H9 (cell line): ENCODE data around the gene CRABP1. TPM values are rescaled to one million over a fixed set of nuclear protein-coding genes. Genes with fewer than 3 reads are reported as not detected.

Experiments
- DNase-seq: peaks from one replicate; pipeline ENCODE4 v3.0.0-alpha.2; 2017
- H2AFZ ChIP-seq: one replicate; pipeline ENCODE4 v1.6.1; 2013; ENCODE audit warnings: mild to moderate bottlenecking, low read length, control low read depth, moderate library complexity
- H2AK5ac ChIP-seq: 2 replicates; pipeline ENCODE4 v1.6.1; 2013; ENCODE audit warnings: low read length, control low read depth, mixed read lengths; ENCODE audit not compliant: insufficient read length
- H2BK120ac ChIP-seq: one replicate; pipeline ENCODE4 v1.6.1; 2013; ENCODE audit warnings: low read depth, mild to moderate bottlenecking, low read length, control low read depth, inconsistent platforms; ENCODE audit not compliant: poor library complexity, severe bottlenecking
- H2BK12ac ChIP-seq: 2 replicates; pipeline ENCODE4 v1.6.1; 2013; ENCODE audit warnings: low read length, control low read depth, mixed read lengths, low read depth; ENCODE audit not compliant: insufficient read length
- H2BK15ac ChIP-seq: 2 replicates; pipeline ENCODE4 v1.6.1; 2013; ENCODE audit warnings: low read depth, low read length, control low read depth
- H2BK20ac ChIP-seq: one replicate; pipeline ENCODE4 v1.6.1; 2013; ENCODE audit warnings: low read depth, mild to moderate bottlenecking, low read length, control low read depth, inconsistent platforms; ENCODE audit not compliant: poor library complexity, severe bottlenecking
- H2BK5ac ChIP-seq: 2 replicates; pipeline ENCODE4 v1.6.1; 2013; ENCODE audit warnings: low read length, control low read depth, mixed read lengths; ENCODE audit not compliant: insufficient read length
- H3K14ac ChIP-seq: 2 replicates; pipeline ENCODE4 v1.6.1; 2013; ENCODE audit warnings: low read length, control low read depth; ENCODE audit not compliant: insufficient read depth
- H3K18ac ChIP-seq: 2 replicates; pipeline ENCODE4 v1.6.1; 2013; ENCODE audit warnings: low read depth, mild to moderate bottlenecking, mixed read lengths, low read length, control low read depth; ENCODE audit not compliant: insufficient read length
- H3K23ac ChIP-seq: 2 replicates; pipeline ENCODE4 v1.6.1; 2013; ENCODE audit warnings: low read length, control low read depth, mixed read lengths, low read depth; ENCODE audit not compliant: insufficient read length
- H3K23me2 ChIP-seq: 2 replicates; pipeline ENCODE4 v1.6.1; 2013; ENCODE audit warnings: low read depth, mild to moderate bottlenecking, mixed read lengths, low read length, control low read depth; ENCODE audit not compliant: insufficient read length, poor library complexity, severe bottlenecking
- H3K27ac ChIP-seq: 2 replicates; pipeline ENCODE4 v1.5.1; 2013; ENCODE audit warnings: low read length, control low read depth, mixed read lengths, low read depth; ENCODE audit not compliant: insufficient read length
- H3K27me3 ChIP-seq: 2 replicates; pipeline ENCODE4 v1.6.1; 2013; ENCODE audit warnings: low read length, control low read depth, inconsistent platforms; ENCODE audit not compliant: insufficient read depth
- H3K4ac ChIP-seq: 2 replicates; pipeline ENCODE4 v1.6.1; 2013; ENCODE audit warnings: low read depth, mild to moderate bottlenecking, control low read depth, inconsistent platforms, low read length, moderate library complexity
- H3K4me1 ChIP-seq: 2 replicates; pipeline ENCODE4 v1.6.1; 2013; ENCODE audit warnings: low read length, control low read depth, inconsistent platforms; ENCODE audit not compliant: insufficient read depth
- H3K4me2 ChIP-seq: 2 replicates; pipeline ENCODE4 v1.6.1; 2013; ENCODE audit warnings: low read length, control low read depth, mixed read lengths; ENCODE audit not compliant: insufficient read length, insufficient read depth
- H3K56ac ChIP-seq: 2 replicates; pipeline ENCODE4 v1.6.1; 2013; ENCODE audit warnings: low read depth, mild to moderate bottlenecking, mixed read lengths, low read length, control low read depth; ENCODE audit not compliant: insufficient read length
- H3K79me1 ChIP-seq: 2 replicates; pipeline ENCODE4 v1.6.1; 2013; ENCODE audit warnings: low read depth, mild to moderate bottlenecking, moderate library complexity, low read length, control low read depth, inconsistent platforms; ENCODE audit not compliant: insufficient read depth, poor library complexity, severe bottlenecking
- H3K79me2 ChIP-seq: 2 replicates; pipeline ENCODE4 v1.6.1; 2013; ENCODE audit warnings: low read length, control low read depth, inconsistent platforms; ENCODE audit not compliant: insufficient read depth
- H3K9ac ChIP-seq: 2 replicates; pipeline ENCODE4 v1.6.1; 2013; ENCODE audit warnings: low read length, control low read depth, mixed read lengths; ENCODE audit not compliant: insufficient read length; ENCODE audit errors: extremely low read depth
- H3K9me3 ChIP-seq: one replicate; pipeline ENCODE4 v1.6.1; 2013; ENCODE audit warnings: low read depth, low read length, inconsistent platforms; ENCODE audit not compliant: control insufficient read depth
- H3T11ph ChIP-seq: one replicate; pipeline ENCODE4 v1.6.1; 2013; ENCODE audit warnings: mild to moderate bottlenecking, low read length, control low read depth, inconsistent platforms
- H4K20me1 ChIP-seq: one replicate; pipeline ENCODE4 v1.6.1; 2013; ENCODE audit not compliant: control insufficient read depth, insufficient read length, insufficient read depth
- H4K5ac ChIP-seq: 2 replicates; pipeline ENCODE4 v1.6.1; 2013; ENCODE audit warnings: low read depth, mild to moderate bottlenecking, mixed read lengths, low read length, control low read depth; ENCODE audit not compliant: insufficient read length
- H4K8ac ChIP-seq: replicated peaks from 2 replicates; pipeline ENCODE4 v1.6.1; 2013; ENCODE audit warnings: low read length, control low read depth, mixed read lengths, low read depth; ENCODE audit not compliant: insufficient read length
- H4K91ac ChIP-seq: 2 replicates; pipeline ENCODE4 v1.6.1; 2013; ENCODE audit warnings: low read depth, mild to moderate bottlenecking, moderate library complexity, mixed read lengths, low read length, control low read depth; ENCODE audit not compliant: insufficient read length
- H3K27ac Mint-ChIP-seq, 3 experiments: 2 replicates in 2 of 3; 3 replicates in 1 of 3; pipeline ENCODE4 v1.8.0; 2020 to 2021; ENCODE audit warnings: mixed read lengths in 3 of 3, mild to moderate bottlenecking in 1 of 3, moderate library complexity in 1 of 3
- H3K27me3 Mint-ChIP-seq: 2 replicates; pipeline ENCODE4 v1.8.0; 2021; ENCODE audit warnings: low read depth, mild to moderate bottlenecking, moderate library complexity, mixed read lengths
- H3K36me3 Mint-ChIP-seq, 3 experiments: 2 replicates in 2 of 3; 3 replicates in 1 of 3; pipeline ENCODE4 v1.8.0; 2020 to 2021; ENCODE audit warnings: low read depth in 3 of 3, mixed read lengths in 3 of 3; ENCODE audit not compliant: insufficient read depth in 1 of 3
- H3K4me1 Mint-ChIP-seq, 2 experiments: 2 replicates each; pipeline ENCODE4 v1.8.0; 2020; ENCODE audit warnings: mixed read lengths in 2 of 2
- H3K4me3 Mint-ChIP-seq, 2 experiments: 2 replicates in 1 of 2; 3 replicates in 1 of 2; pipeline ENCODE4 v1.8.0; 2020 to 2021; ENCODE audit warnings: mild to moderate bottlenecking in 2 of 2, mixed read lengths in 2 of 2, moderate library complexity in 1 of 2
- H3K9me3 Mint-ChIP-seq, 2 experiments: 2 replicates in 1 of 2; 3 replicates in 1 of 2; pipeline ENCODE4 v1.8.0; 2020; ENCODE audit warnings: mild to moderate bottlenecking in 2 of 2, mixed read lengths in 2 of 2, moderate library complexity in 1 of 2
- WGBS: extraction: QIAGEN DNeasy Blood & Tissue Kit; methylation state at CpG from one replicate; pipeline ENCODE4 v1.1.7; 2013; ENCODE audit warnings: missing lambda C conversion rate, low lambda C conversion rate, mixed read lengths; ENCODE audit not compliant: insufficient read length; ENCODE audit errors: extremely low coverage; 5-methylcytosine and 5-hydroxymethylcytosine counted together
- total RNA-seq: library from RNA; stranded (reverse); gene quantifications from 2 replicates; pipeline ENCODE4 v1.2.1, GENCODE V29; 2021
- TF ChIP-seq, protein P1 (sequence below): fragments of 200-600 bp; sonication (generic); conservative IDR thresholded peaks from 3 replicates; pipeline ENCODE4 v1.8.0; 2021; ENCODE audit warnings: antibody characterized with exemption, mild to moderate bottlenecking

Gene CRABP1
- total RNA-seq, 1 experiment from 2014 or later: 93.1 TPM

DNA sequence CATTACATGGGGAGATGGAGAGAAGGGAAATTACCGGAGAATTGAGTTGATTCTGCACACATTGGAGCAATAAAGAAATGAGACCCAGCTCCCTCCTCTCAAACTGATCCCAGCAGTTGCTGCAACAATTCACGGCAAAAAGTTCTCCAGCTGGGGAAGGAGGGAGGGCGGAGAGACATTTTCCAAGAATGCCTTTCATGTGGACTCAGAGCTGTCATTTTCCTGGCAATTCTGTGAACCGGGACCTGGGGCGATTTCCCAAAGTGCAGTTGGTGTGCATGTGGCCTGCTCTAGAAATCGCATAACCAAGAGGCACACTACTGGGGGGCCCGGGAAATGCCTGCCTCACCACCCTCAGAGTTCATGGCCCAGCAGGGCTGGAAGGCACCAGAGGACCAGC, 49.2 kb downstream of the CRABP1 start:
- Mint-ChIP-seq H3K36me3 (peaks cover 0 to 5% (median 2%) of the 10 kb centered on the region in 3 experiments; a peak in 2 of 7 replicates), H3K27me3 (peaks cover 13% of the 10 kb centered on the region), H3K4me1 (peaks cover 44 to 69% of the 10 kb centered on the region in 2 experiments), H3K27ac (peak overlapping the region in 1 of 3 experiments; percentile 13; a peak in 1 of 7 replicates), H3K4me3 (peak overlapping the region in 1 of 2 experiments; percentile 21; a peak in 1 of 5 replicates), H3K9me3 (peaks cover 3 to 8% of the 10 kb centered on the region in 2 experiments; a peak in 2 of 5 replicates)
- H2AFZ ChIP-seq: no peak overlapping the region
- no peak overlapping the region for H2AK5ac ChIP-seq
- H2BK15ac ChIP-seq: no peak overlapping the region
- TF ChIP-seq, protein P1, sequence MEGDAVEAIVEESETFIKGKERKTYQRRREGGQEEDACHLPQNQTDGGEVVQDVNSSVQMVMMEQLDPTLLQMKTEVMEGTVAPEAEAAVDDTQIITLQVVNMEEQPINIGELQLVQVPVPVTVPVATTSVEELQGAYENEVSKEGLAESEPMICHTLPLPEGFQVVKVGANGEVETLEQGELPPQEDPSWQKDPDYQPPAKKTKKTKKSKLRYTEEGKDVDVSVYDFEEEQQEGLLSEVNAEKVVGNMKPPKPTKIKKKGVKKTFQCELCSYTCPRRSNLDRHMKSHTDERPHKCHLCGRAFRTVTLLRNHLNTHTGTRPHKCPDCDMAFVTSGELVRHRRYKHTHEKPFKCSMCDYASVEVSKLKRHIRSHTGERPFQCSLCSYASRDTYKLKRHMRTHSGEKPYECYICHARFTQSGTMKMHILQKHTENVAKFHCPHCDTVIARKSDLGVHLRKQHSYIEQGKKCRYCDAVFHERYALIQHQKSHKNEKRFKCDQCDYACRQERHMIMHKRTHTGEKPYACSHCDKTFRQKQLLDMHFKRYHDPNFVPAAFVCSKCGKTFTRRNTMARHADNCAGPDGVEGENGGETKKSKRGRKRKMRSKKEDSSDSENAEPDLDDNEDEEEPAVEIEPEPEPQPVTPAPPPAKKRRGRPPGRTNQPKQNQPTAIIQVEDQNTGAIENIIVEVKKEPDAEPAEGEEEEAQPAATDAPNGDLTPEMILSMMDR: no peak
- no peaks in the 10 kb centered on the region for H3K27me3 ChIP-seq
- H4K8ac ChIP-seq: no peak overlapping the region
- no peak overlapping the region for H3K14ac ChIP-seq
- DNase-seq: no peak
- H3K18ac ChIP-seq: no peak overlapping the region
- no peak overlapping the region for H3T11ph ChIP-seq
- H3K9me3 ChIP-seq: no peaks in the 10 kb centered on the region
- H3K79me1 ChIP-seq: no peaks in the 10 kb centered on the region
- H3K4ac ChIP-seq: no peak overlapping the region
- no peaks in the 10 kb centered on the region for H3K23me2 ChIP-seq
- H3K27ac ChIP-seq: no peak overlapping the region
- no peak overlapping the region for H3K23ac ChIP-seq
- H3K4me1 ChIP-seq: peaks cover 5% of the 10 kb centered on the region
- H3K79me2 ChIP-seq: no peaks in the 10 kb centered on the region
- no peak overlapping the region for H2BK120ac ChIP-seq
- H3K4me2 ChIP-seq: no peak overlapping the region
- H4K5ac ChIP-seq: no peak overlapping the region
- no peak overlapping the region for H3K9ac ChIP-seq
- H2BK20ac ChIP-seq: no peak overlapping the region
- no peak overlapping the region for H2BK5ac ChIP-seq
- H4K91ac ChIP-seq: no peak overlapping the region
- no peaks in the 10 kb centered on the region for H4K20me1 ChIP-seq
- H2BK12ac ChIP-seq: no peak overlapping the region
- WGBS: no CpG with 5 or more reads among the region's 7 CpGs
- no peak overlapping the region for H3K56ac ChIP-seq
